Measurements from ENCODE around the gene SLF1.

- no peak for TF ChIP-seq CTCF (IDR thresholded peaks at IDR 0.05)
- TF ChIP-seq POLR2A (IDR thresholded peaks at IDR 0.05): no peak
These were observed 26.6 kb downstream of the SLF1 start for GRCh38 chr5:94645053-94645452.
